Fibroblast of pulmonary artery (primary cell): ENCODE results near the gene FMR1NB.

Source experiments
- DNase-seq: peaks from one replicate; pipeline ENCODE4 v3.0.0-alpha.2; 2010; ENCODE audit warnings: low read depth
- H3K4me3 ChIP-seq: replicated peaks from 2 replicates; pipeline ENCODE4 v1.5.1; 2011; ENCODE audit warnings: low read depth, mild to moderate bottlenecking, control low read depth, low read length, moderate library complexity
- CTCF ChIP-seq: IDR thresholded peaks from 2 replicates; pipeline ENCODE4 v1.5.1; 2011; ENCODE audit warnings: mild to moderate bottlenecking, control low read depth, low read length, inconsistent platforms; ENCODE audit errors: missing control alignments

FMR1NB gene

DNA sequence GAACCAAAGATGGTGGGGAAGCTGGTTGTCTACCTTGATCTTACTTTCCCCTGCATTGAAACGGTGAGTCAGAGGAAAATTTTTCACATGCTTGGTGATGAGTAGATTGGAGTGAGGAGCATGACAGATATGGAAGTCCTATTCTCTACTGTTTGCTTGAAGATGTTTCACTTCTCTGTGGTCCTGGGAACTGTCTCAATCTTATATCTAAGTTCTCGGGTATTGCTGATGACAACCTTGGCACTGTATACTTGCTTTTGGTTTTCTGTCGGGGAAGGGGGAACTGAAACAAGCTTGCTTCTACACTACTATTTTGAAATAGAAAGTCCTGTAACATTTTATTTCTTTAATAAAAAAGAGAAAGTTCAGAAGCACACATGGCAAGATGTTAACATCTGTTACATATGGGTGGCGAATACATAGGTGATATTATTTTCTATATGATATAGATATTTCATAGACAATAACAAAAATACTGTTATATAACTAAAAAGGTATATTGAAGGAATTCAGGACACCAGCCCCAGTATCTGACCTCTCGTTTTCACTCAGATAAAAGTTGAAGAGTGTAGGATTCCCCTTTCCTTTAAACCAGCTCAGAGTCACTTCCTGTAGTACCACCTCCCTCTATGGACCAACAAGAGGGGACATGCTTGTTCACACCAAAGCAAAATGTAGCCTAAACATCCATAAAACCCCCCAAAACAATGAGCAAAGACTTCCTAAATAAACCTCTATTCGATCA, 88.8 kb downstream of the FMR1NB start:
- DNase-seq: no peak
- no peak for TF ChIP-seq CTCF
- no peak overlapping the region for H3K4me3 ChIP-seq

DNA sequence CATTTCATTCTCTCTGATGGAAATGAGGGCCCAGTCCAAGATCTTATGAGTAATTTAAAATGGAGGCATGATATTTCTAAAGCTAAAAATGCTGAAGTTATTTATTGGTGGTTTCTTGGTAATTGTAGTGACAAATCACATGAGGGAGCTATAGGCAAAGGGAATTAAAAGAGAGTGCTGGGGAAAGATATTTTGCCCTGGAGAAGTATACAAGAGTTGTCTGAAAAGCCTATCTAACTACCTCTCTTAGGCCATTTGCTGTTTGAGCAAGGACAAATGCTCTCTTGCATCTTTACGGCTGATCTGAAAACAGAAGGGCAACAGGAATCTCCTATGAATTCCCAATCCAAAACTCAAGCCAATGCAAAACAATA, 89.4 kb downstream of the FMR1NB start:
- no peak for DNase-seq
- no peak for TF ChIP-seq CTCF
- no peak overlapping the region for H3K4me3 ChIP-seq
